Measurements from ENCODE around the gene CAMK1D. TPM values are rescaled to one million over a fixed set of nuclear protein-coding genes. Genes with fewer than 3 reads are reported as not detected.

CAMK1D gene
- total and polyA plus RNA-seq, 2 donors: 11.2 to 14.6 TPM

- DNase-seq (ENCODE audit: low read depth in 6 of 9, low spot score in 9 of 9): no peak
- 84% methylated on average over 4 of the region's 4 CpGs for WGBS
- H3K4me3 ChIP-seq (ENCODE audit: low read length in 2 of 2): no peak overlapping the region
- H3K36me3 ChIP-seq (ENCODE audit: control insufficient read depth in 2 of 2, insufficient read depth in 2 of 2, low read length in 1 of 2): no peaks in the 10 kb centered on the region
- H3K27ac ChIP-seq (ENCODE audit: low read depth in 1 of 2, low read length in 1 of 2): no peak overlapping the region
- peaks cover 27 to 50% of the 10 kb centered on the region in 2 donors for H3K4me1 ChIP-seq (ENCODE audit: control insufficient read depth in 2 of 2, insufficient read depth in 2 of 2, low read length in 2 of 2)
- H3K27me3 ChIP-seq (ENCODE audit: control insufficient read depth in 2 of 2, insufficient read depth in 1 of 2, low read length in 1 of 2): no peaks in the 10 kb centered on the region
- H3K9me3 ChIP-seq (ENCODE audit: control insufficient read depth in 2 of 2, insufficient read depth in 1 of 2, low read length in 1 of 2): no peaks in the 10 kb centered on the region
Observed at GRCh38 chr10:12510984-12511383, 161.6 kb downstream of the CAMK1D start.

GRCh38 chr10:12511651-12512050, 162.3 kb downstream of the CAMK1D start:
- H3K4me3 ChIP-seq (ENCODE audit: low read length in 2 of 2): no peak overlapping the region
- DNase-seq (ENCODE audit: low read depth in 6 of 9, low spot score in 9 of 9): no peak
- no peaks in the 10 kb centered on the region for H3K36me3 ChIP-seq (ENCODE audit: control insufficient read depth in 2 of 2, insufficient read depth in 2 of 2, low read length in 1 of 2)
- H3K27me3 ChIP-seq (ENCODE audit: control insufficient read depth in 2 of 2, insufficient read depth in 1 of 2, low read length in 1 of 2): no peaks in the 10 kb centered on the region
- 98% methylated on average over 9 of the region's 9 CpGs for WGBS
- peaks cover 27 to 50% of the 10 kb centered on the region in 2 donors for H3K4me1 ChIP-seq (ENCODE audit: control insufficient read depth in 2 of 2, insufficient read depth in 2 of 2, low read length in 2 of 2)
- H3K27ac ChIP-seq (ENCODE audit: low read depth in 1 of 2, low read length in 1 of 2): no peak overlapping the region
- no peaks in the 10 kb centered on the region for H3K9me3 ChIP-seq (ENCODE audit: control insufficient read depth in 2 of 2, insufficient read depth in 1 of 2, low read length in 1 of 2)

GRCh38 chr10:12512332-12513002, 163.1 kb downstream of the CAMK1D start:
- 94% methylated on average over 18 of the region's 18 CpGs for WGBS
- Histone ChIP-seq H3K4me1 (ENCODE audit: control insufficient read depth in 2 of 2, insufficient read depth in 2 of 2, low read length in 2 of 2) (peaks cover 22 to 44% of the 10 kb centered on the region in 2 donors), H3K36me3 (ENCODE audit: control insufficient read depth in 2 of 2, insufficient read depth in 2 of 2, low read length in 1 of 2) (no peaks in the 10 kb centered on the region), H3K27ac (ENCODE audit: low read depth in 1 of 2, low read length in 1 of 2) (no peak overlapping the region), H3K4me3 (ENCODE audit: low read length in 2 of 2) (no peak overlapping the region), H3K9me3 (ENCODE audit: control insufficient read depth in 2 of 2, insufficient read depth in 1 of 2, low read length in 1 of 2) (no peaks in the 10 kb centered on the region), H3K27me3 (ENCODE audit: control insufficient read depth in 2 of 2, insufficient read depth in 1 of 2, low read length in 1 of 2) (no peaks in the 10 kb centered on the region)
- DNase-seq (ENCODE audit: low read depth in 6 of 9, low spot score in 9 of 9): no peak

DNA sequence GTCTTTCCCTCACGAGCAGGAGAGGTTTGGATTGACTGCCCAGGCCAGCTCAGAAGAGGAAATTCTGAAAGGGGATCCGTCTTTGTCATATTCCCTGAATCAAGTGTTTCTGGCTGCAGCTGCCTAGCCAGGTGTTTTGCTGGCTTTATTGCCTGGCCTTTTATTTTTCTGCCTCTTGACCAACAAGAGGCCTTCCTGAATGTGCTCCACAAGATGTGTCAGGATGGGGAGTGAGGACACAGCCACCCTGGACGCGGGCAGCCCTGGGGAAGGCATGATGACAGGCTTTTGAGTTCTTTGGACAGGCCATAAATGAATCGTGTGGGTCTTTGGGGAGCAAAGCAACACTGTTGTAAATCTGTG, 163.6 kb downstream of the CAMK1D start:
- H3K4me1 ChIP-seq (ENCODE audit: control insufficient read depth in 2 of 2, insufficient read depth in 2 of 2, low read length in 2 of 2): peaks cover 17 to 39% of the 10 kb centered on the region in 2 donors
- no peaks in the 10 kb centered on the region for H3K9me3 ChIP-seq (ENCODE audit: control insufficient read depth in 2 of 2, insufficient read depth in 1 of 2, low read length in 1 of 2)

GRCh38 chr10:12513775-12514673, 164.7 kb downstream of the CAMK1D start:
- DNase-seq (ENCODE audit: low read depth in 6 of 9, low spot score in 9 of 9): no peak
- Histone ChIP-seq H3K4me1 (ENCODE audit: control insufficient read depth in 2 of 2, insufficient read depth in 2 of 2, low read length in 2 of 2) (peaks cover 17 to 30% of the 10 kb centered on the region in 2 donors), H3K4me3 (ENCODE audit: low read length in 2 of 2) (no peak overlapping the region), H3K27me3 (ENCODE audit: control insufficient read depth in 2 of 2, insufficient read depth in 1 of 2, low read length in 1 of 2) (no peaks in the 10 kb centered on the region), H3K9me3 (ENCODE audit: control insufficient read depth in 2 of 2, insufficient read depth in 1 of 2, low read length in 1 of 2) (no peaks in the 10 kb centered on the region), H3K36me3 (ENCODE audit: control insufficient read depth in 2 of 2, insufficient read depth in 2 of 2, low read length in 1 of 2) (no peaks in the 10 kb centered on the region), H3K27ac (ENCODE audit: low read depth in 1 of 2, low read length in 1 of 2) (no peak overlapping the region)
- WGBS: 95% methylated on average over 10 of the region's 10 CpGs

More for the DNA sequence above, 163.6 kb downstream of the CAMK1D start:
- no peak overlapping the region for H3K4me3 ChIP-seq (ENCODE audit: low read length in 2 of 2)
- no peaks in the 10 kb centered on the region for H3K27me3 ChIP-seq (ENCODE audit: control insufficient read depth in 2 of 2, insufficient read depth in 1 of 2, low read length in 1 of 2)
- no peak for DNase-seq (ENCODE audit: low read depth in 6 of 9, low spot score in 9 of 9)
- no peaks in the 10 kb centered on the region for H3K36me3 ChIP-seq (ENCODE audit: control insufficient read depth in 2 of 2, insufficient read depth in 2 of 2, low read length in 1 of 2)
- peak overlapping the region in 1 of 2 donors; percentile 20 for H3K27ac ChIP-seq (ENCODE audit: low read depth in 1 of 2, low read length in 1 of 2)
- 91% methylated on average over 5 of the region's 5 CpGs for WGBS

DNA sequence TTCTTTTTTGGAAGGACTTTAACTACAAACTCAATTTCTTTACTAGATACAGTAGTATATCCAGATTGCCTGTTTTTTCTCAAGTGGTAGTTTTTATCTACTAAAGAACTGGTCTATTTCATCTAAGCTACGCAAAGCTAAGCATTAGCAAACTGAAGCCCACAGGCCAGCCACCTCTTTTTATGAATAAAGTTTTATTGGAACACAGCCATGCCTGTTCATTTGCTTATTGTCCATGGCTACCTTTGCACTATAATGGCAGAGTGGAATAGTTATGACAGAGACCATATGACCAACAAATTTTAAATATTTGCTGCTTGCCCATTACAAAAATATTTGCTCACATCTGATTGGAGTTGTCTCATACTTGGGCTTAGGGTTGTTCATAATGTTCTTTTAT, 168.7 kb downstream of the CAMK1D start:
- Histone ChIP-seq H3K9me3 (ENCODE audit: control insufficient read depth in 2 of 2, insufficient read depth in 1 of 2, low read length in 1 of 2) (no peaks in the 10 kb centered on the region), H3K4me3 (ENCODE audit: low read length in 2 of 2) (no peak overlapping the region), H3K27me3 (ENCODE audit: control insufficient read depth in 2 of 2, insufficient read depth in 1 of 2, low read length in 1 of 2) (no peaks in the 10 kb centered on the region), H3K27ac (ENCODE audit: low read depth in 1 of 2, low read length in 1 of 2) (no peak overlapping the region), H3K4me1 (ENCODE audit: control insufficient read depth in 2 of 2, insufficient read depth in 2 of 2, low read length in 2 of 2) (peaks cover 0 to 10% of the 10 kb centered on the region in 2 donors), H3K36me3 (ENCODE audit: control insufficient read depth in 2 of 2, insufficient read depth in 2 of 2, low read length in 1 of 2) (no peaks in the 10 kb centered on the region)
- no peak for DNase-seq (ENCODE audit: low read depth in 6 of 9, low spot score in 9 of 9)
- 99% methylated on average over 1 of the region's 1 CpG for WGBS

- Histone ChIP-seq H3K9me3 (ENCODE audit: control insufficient read depth in 2 of 2, insufficient read depth in 1 of 2, low read length in 1 of 2) (peaks cover 0 to 10% of the 10 kb centered on the region in 2 donors), H3K36me3 (ENCODE audit: control insufficient read depth in 2 of 2, insufficient read depth in 2 of 2, low read length in 1 of 2) (no peaks in the 10 kb centered on the region), H3K4me1 (ENCODE audit: control insufficient read depth in 2 of 2, insufficient read depth in 2 of 2, low read length in 2 of 2) (no peaks in the 10 kb centered on the region), H3K4me3 (ENCODE audit: low read length in 2 of 2) (no peak overlapping the region), H3K27me3 (ENCODE audit: control insufficient read depth in 2 of 2, insufficient read depth in 1 of 2, low read length in 1 of 2) (no peaks in the 10 kb centered on the region), H3K27ac (ENCODE audit: low read depth in 1 of 2, low read length in 1 of 2) (no peak overlapping the region)
- 96% methylated on average over 1 of the region's 1 CpG for WGBS
- DNase-seq (ENCODE audit: low read depth in 6 of 9, low spot score in 9 of 9): no peak
Observed at GRCh38 chr10:12521423-12521822, 172.1 kb downstream of the CAMK1D start.

- no peaks in the 10 kb centered on the region for H3K27me3 ChIP-seq (ENCODE audit: control insufficient read depth in 2 of 2, insufficient read depth in 1 of 2, low read length in 1 of 2)
- H3K36me3 ChIP-seq (ENCODE audit: control insufficient read depth in 2 of 2, insufficient read depth in 2 of 2, low read length in 1 of 2): no peaks in the 10 kb centered on the region
- 94% methylated on average over 5 of the region's 5 CpGs for WGBS
- no peaks in the 10 kb centered on the region for H3K4me1 ChIP-seq (ENCODE audit: control insufficient read depth in 2 of 2, insufficient read depth in 2 of 2, low read length in 2 of 2)
- H3K4me3 ChIP-seq (ENCODE audit: low read length in 2 of 2): no peak overlapping the region
- no peak for DNase-seq (ENCODE audit: low read depth in 6 of 9, low spot score in 9 of 9)
- H3K9me3 ChIP-seq (ENCODE audit: control insufficient read depth in 2 of 2, insufficient read depth in 1 of 2, low read length in 1 of 2): peaks cover 0 to 10% of the 10 kb centered on the region in 2 donors
- H3K27ac ChIP-seq (ENCODE audit: low read depth in 1 of 2, low read length in 1 of 2): no peak overlapping the region
Observed at GRCh38 chr10:12526311-12526710, 177.0 kb downstream of the CAMK1D start.

GRCh38 chr10:12529976-12530375, 180.6 kb downstream of the CAMK1D start:
- 96% methylated on average over 9 of the region's 9 CpGs for WGBS
- Histone ChIP-seq H3K4me1 (ENCODE audit: control insufficient read depth in 2 of 2, insufficient read depth in 2 of 2, low read length in 2 of 2) (peaks cover 1 to 5% of the 10 kb centered on the region in 2 donors), H3K27me3 (ENCODE audit: control insufficient read depth in 2 of 2, insufficient read depth in 1 of 2, low read length in 1 of 2) (no peaks in the 10 kb centered on the region), H3K9me3 (ENCODE audit: control insufficient read depth in 2 of 2, insufficient read depth in 1 of 2, low read length in 1 of 2) (no peaks in the 10 kb centered on the region), H3K4me3 (ENCODE audit: low read length in 2 of 2) (no peak overlapping the region), H3K36me3 (ENCODE audit: control insufficient read depth in 2 of 2, insufficient read depth in 2 of 2, low read length in 1 of 2) (no peaks in the 10 kb centered on the region), H3K27ac (ENCODE audit: low read depth in 1 of 2, low read length in 1 of 2) (no peak overlapping the region)
- no peak for DNase-seq (ENCODE audit: low read depth in 6 of 9, low spot score in 9 of 9)

Measured in thymus (tissue), 11 donors.